Measurements from ENCODE around the gene MAP2K6.

- TF ChIP-seq CTCF (IDR thresholded peaks at IDR 0.05; ENCODE audit: insufficient read depth, low read depth, low read length) = no peak
- no peak for TF ChIP-seq EZH2 (IDR thresholded peaks at IDR 0.05; ENCODE audit: insufficient read depth, low read length)
Observed at GRCh38 chr17:69468207-69468606, 53.7 kb downstream of the MAP2K6 start.

Data from astrocyte (in vitro differentiated cells and primary cell).